K562 (cell line): ENCODE results near the gene BCL2L13.

Source experiments
- ATF2 ChIP-seq: sonication (generic); formaldehyde crosslinking; IDR thresholded peaks from 2 replicates; pipeline ENCODE4 v1.8.1; 2022; ENCODE audit warnings: missing genetic modification reagents
- CTCF ChIP-seq, 3 experiments: IDR thresholded peaks in 2 of 3; conservative IDR thresholded peaks in 1 of 3; 2 replicates each; pipeline ENCODE4 v1.5.1; 2011 to 2012; ENCODE audit warnings: low read length in 3 of 3, mild to moderate bottlenecking in 3 of 3, control low read depth in 2 of 3, improper control_type of control experiment in 1 of 3, inconsistent platforms in 1 of 3, low read depth in 1 of 3, mixed read lengths in 1 of 3, moderate library complexity in 1 of 3; ENCODE audit not compliant: insufficient read depth in 2 of 3
- HDAC2 ChIP-seq: fragments of 450-650 bp; IDR thresholded peaks from 2 replicates; pipeline ENCODE4 v1.6.1; 2016; ENCODE audit warnings: mild to moderate bottlenecking
- MBD2 ChIP-seq: sonication (generic); IDR thresholded peaks from 2 replicates; pipeline ENCODE4 v1.6.1; 2016; ENCODE audit warnings: low read depth, borderline replicate concordance
- MED1 ChIP-seq: sonication (generic); formaldehyde crosslinking; IDR thresholded peaks from 2 replicates; pipeline ENCODE4 v1.8.1; 2023; ENCODE audit warnings: missing genetic modification reagents, borderline replicate concordance
- ZNF280A ChIP-seq: fragments of 450-650 bp; IDR thresholded peaks from 2 replicates; pipeline ENCODE4 v1.6.1; 2018; ENCODE audit warnings: mild to moderate bottlenecking, low read depth; ENCODE audit not compliant: partially characterized antibody
- ZNF384 ChIP-seq: IDR thresholded peaks from 2 replicates; pipeline ENCODE4 v1.6.1; 2012; ENCODE audit warnings: low read depth, low read length, improper control_type of control experiment
- ZZZ3 ChIP-seq: fragments of 450-650 bp; IDR thresholded peaks from 2 replicates; pipeline ENCODE4 v1.6.1; 2016; ENCODE audit warnings: antibody characterized with exemption, mild to moderate bottlenecking, moderate library complexity

DNA sequence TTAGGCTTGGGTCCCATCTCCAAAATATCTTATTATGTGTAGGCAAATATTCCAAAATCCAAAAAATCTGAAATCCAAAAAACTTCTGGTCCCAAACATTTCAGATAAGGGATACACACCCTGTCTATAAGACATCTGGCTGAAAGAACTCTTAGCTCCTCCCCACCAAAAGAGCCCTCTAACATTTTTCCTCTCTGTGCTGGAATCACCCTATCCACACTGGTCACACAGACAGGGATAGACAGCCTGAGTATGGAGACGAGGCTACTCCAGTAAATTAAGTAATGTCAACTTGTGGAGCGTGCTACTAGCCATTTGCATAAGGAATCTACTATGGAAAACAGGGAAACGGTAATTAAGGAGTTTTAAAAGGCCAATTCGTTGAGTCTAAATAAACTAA is 34.9 kb upstream of the BCL2L13 start:
- TF ChIP-seq MED1 (no peak), CTCF (IDR thresholded peaks at IDR 0.05 in 2 of 3, conservative IDR thresholded peaks at IDR 0.05 in 1 of 3; ENCODE audit: insufficient read depth in 2 of 3, low read depth in 1 of 3, low read length in 3 of 3) (no peak), ZNF384 (no peak), HDAC2 (no peak), ZZZ3 (no peak), ATF2 (no peak), MBD2 (no peak), ZNF280A (no peak)
